ENCODE results near the gene FLNA. TPM values are rescaled to one million over a fixed set of nuclear protein-coding genes. Genes with fewer than 3 reads are reported as not detected.

FLNA gene
- total and polyA plus RNA-seq, 3 experiments from 2014 or later = 799 to 1,356 (median 1,299) TPM

- POLR2A ChIA-PET = interaction anchor here (0.7 to 1.6 kb wide), 4 partner anchors 8 to 16 kb away, joined by 3 to 5 read pairs (median 4); no protein-coding TSS in a partner anchor
Observed at GRCh38 chrX:154355094-154355775, 19.2 kb downstream of the FLNA start.

GRCh38 chrX:154354516-154354915 is 19.9 kb downstream of the FLNA start:
- CTCF ChIA-PET = no interaction called here
- Mint-ChIP-seq H3K27ac (peak overlapping the region in 5 of 8 donors; percentile 36 to 98 (median 51)), H3K4me3 (peak overlapping the region in 2 of 7 donors; percentile 27 to 34), H3K36me3 (peaks cover 0 to 83% (median 4%) of the 10 kb centered on the region in 3 donors), H3K4me1 (peaks cover 42 to 77% (median 60%) of the 10 kb centered on the region in 3 donors), H3K9me3 (no peaks in the 10 kb centered on the region), H3K27me3 (no peaks in the 10 kb centered on the region)
- Histone ChIP-seq H3K9me3 (ENCODE audit: low read length) (no peaks in the 10 kb centered on the region), H3K4me1 (ENCODE audit: insufficient read depth, low read length) (peaks cover 82% of the 10 kb centered on the region), H3K27me3 (ENCODE audit: insufficient read depth, low read length, poor library complexity, severe bottlenecking) (no peaks in the 10 kb centered on the region), H3K27ac (ENCODE audit: low read depth, low read length) (no peak overlapping the region), H3K4me3 (ENCODE audit: low read length) (no peak overlapping the region), H3K36me3 (ENCODE audit: insufficient read depth, low read length) (peaks cover 52% of the 10 kb centered on the region)
- POLR2A ChIA-PET = interaction anchor here (1.1 to 1.6 kb wide), 3 partner anchors 8 to 17 kb away, joined by 4 to 5 read pairs (median 4); no protein-coding TSS in a partner anchor
- peak in 1 of 5 donors; percentile 0 for DNase-seq

More at GRCh38 chrX:154355094-154355775, 19.2 kb downstream of the FLNA start:
- no peaks in the 10 kb centered on the region for H3K9me3 Mint-ChIP-seq
- H3K9me3 ChIP-seq (ENCODE audit: low read length) = no peaks in the 10 kb centered on the region
- peaks cover 52% of the 10 kb centered on the region for H3K36me3 ChIP-seq (ENCODE audit: insufficient read depth, low read length)
- H3K27me3 Mint-ChIP-seq = no peaks in the 10 kb centered on the region
- peak in 3 of 5 donors; percentile 7 to 46 (median 9) for DNase-seq
- CTCF ChIA-PET = no interaction called here
- peaks cover 34 to 69% (median 52%) of the 10 kb centered on the region in 3 donors for H3K4me1 Mint-ChIP-seq
- peaks cover 76% of the 10 kb centered on the region for H3K4me1 ChIP-seq (ENCODE audit: insufficient read depth, low read length)
- no peak overlapping the region for H3K4me3 ChIP-seq (ENCODE audit: low read length)
- no peak overlapping the region for H3K27ac ChIP-seq (ENCODE audit: low read depth, low read length)
- H3K27ac Mint-ChIP-seq = peak overlapping the region in 6 of 8 donors; percentile 19 to 98 (median 56)
- no peaks in the 10 kb centered on the region for H3K27me3 ChIP-seq (ENCODE audit: insufficient read depth, low read length, poor library complexity, severe bottlenecking)
- H3K36me3 Mint-ChIP-seq = peaks cover 0 to 81% (median 4%) of the 10 kb centered on the region in 3 donors
- H3K4me3 Mint-ChIP-seq = peak overlapping the region in 2 of 7 donors; percentile 20 to 34

GRCh38 chrX:154354013-154354412 is 20.4 kb downstream of the FLNA start:
- Histone ChIP-seq H3K36me3 (ENCODE audit: insufficient read depth, low read length) (peaks cover 54% of the 10 kb centered on the region), H3K4me1 (ENCODE audit: insufficient read depth, low read length) (peaks cover 82% of the 10 kb centered on the region), H3K4me3 (ENCODE audit: low read length) (no peak overlapping the region), H3K9me3 (ENCODE audit: low read length) (no peaks in the 10 kb centered on the region), H3K27ac (ENCODE audit: low read depth, low read length) (no peak overlapping the region), H3K27me3 (ENCODE audit: insufficient read depth, low read length, poor library complexity, severe bottlenecking) (no peaks in the 10 kb centered on the region)
- Mint-ChIP-seq H3K27ac (peak overlapping the region in 4 of 8 donors; percentile 15 to 98 (median 74)), H3K36me3 (peaks cover 0 to 87% (median 4%) of the 10 kb centered on the region in 3 donors), H3K4me1 (peaks cover 47 to 81% (median 65%) of the 10 kb centered on the region in 3 donors), H3K4me3 (peak overlapping the region in 2 of 7 donors; percentile 15 to 37), H3K27me3 (no peaks in the 10 kb centered on the region), H3K9me3 (peaks cover 0 to under 1% (median 0%) of the 10 kb centered on the region in 5 donors)
- POLR2A ChIA-PET = interaction anchor here (1.1 to 1.6 kb wide), 3 partner anchors 9 to 14 kb away, joined by 3 to 5 read pairs (median 4); no protein-coding TSS in a partner anchor
- CTCF ChIA-PET = interaction anchor here (1.0 kb wide), 1 partner anchor 8 kb away, joined by 3 read pairs; no protein-coding TSS in a partner anchor
- DNase-seq = peak in 1 of 5 donors; percentile 47

- H3K9me3 ChIP-seq (ENCODE audit: low read length) = no peaks in the 10 kb centered on the region
- Mint-ChIP-seq H3K9me3 (peaks cover 0 to 2% (median 0%) of the 10 kb centered on the region in 5 donors), H3K4me1 (peaks cover 52 to 80% (median 64%) of the 10 kb centered on the region in 3 donors), H3K27ac (peak overlapping the region in 4 of 8 donors; percentile 46 to 98 (median 74)), H3K36me3 (peaks cover 0 to 85% (median 0%) of the 10 kb centered on the region in 3 donors), H3K27me3 (no peaks in the 10 kb centered on the region), H3K4me3 (peak overlapping the region in 2 of 7 donors; percentile 15 to 16)
- H3K4me3 ChIP-seq (ENCODE audit: low read length) = no peak overlapping the region
- ChIA-PET POLR2A (interaction anchor here (1.1 to 1.5 kb wide), 2 partner anchors 10 to 15 kb away, joined by 3 to 5 read pairs; no protein-coding TSS in a partner anchor), CTCF (interaction anchor here (1.0 kb wide), 1 partner anchor 9 kb away, joined by 3 read pairs; no protein-coding TSS in a partner anchor)
- no peak overlapping the region for H3K27ac ChIP-seq (ENCODE audit: low read depth, low read length)
- no peaks in the 10 kb centered on the region for H3K27me3 ChIP-seq (ENCODE audit: insufficient read depth, low read length, poor library complexity, severe bottlenecking)
- peaks cover 49% of the 10 kb centered on the region for H3K36me3 ChIP-seq (ENCODE audit: insufficient read depth, low read length)
- peak in 1 of 5 donors; percentile 0 for DNase-seq
- H3K4me1 ChIP-seq (ENCODE audit: insufficient read depth, low read length) = peaks cover 79% of the 10 kb centered on the region
Observed at GRCh38 chrX:154353172-154353843, 21.1 kb downstream of the FLNA start.

GRCh38 chrX:154352466-154352865 is 22.0 kb downstream of the FLNA start:
- no peaks in the 10 kb centered on the region for H3K9me3 ChIP-seq (ENCODE audit: low read length)
- Mint-ChIP-seq H3K36me3 (peaks cover 0 to 82% (median 0%) of the 10 kb centered on the region in 3 donors), H3K4me1 (peaks cover 59 to 81% (median 66%) of the 10 kb centered on the region in 3 donors), H3K9me3 (peaks cover 0 to 2% (median 0%) of the 10 kb centered on the region in 5 donors), H3K4me3 (peak overlapping the region in 4 of 7 donors; percentile 16 to 75 (median 42)), H3K27me3 (peaks cover 0 to under 1% of the 10 kb centered on the region in 2 donors), H3K27ac (peak overlapping the region; percentile 29 to 100 (median 96))
- ChIA-PET POLR2A (interaction anchor here (1.3 kb wide), 2 partner anchors 15 to 17 kb away, joined by 3 to 5 read pairs; no protein-coding TSS in a partner anchor), CTCF (no interaction called here)
- H3K27me3 ChIP-seq (ENCODE audit: insufficient read depth, low read length, poor library complexity, severe bottlenecking) = no peaks in the 10 kb centered on the region
- peaks cover 41% of the 10 kb centered on the region for H3K36me3 ChIP-seq (ENCODE audit: insufficient read depth, low read length)
- DNase-seq = peak in 1 of 5 donors; percentile 46
- H3K4me1 ChIP-seq (ENCODE audit: insufficient read depth, low read length) = peaks cover 76% of the 10 kb centered on the region
- no peak overlapping the region for H3K27ac ChIP-seq (ENCODE audit: low read depth, low read length)
- no peak overlapping the region for H3K4me3 ChIP-seq (ENCODE audit: low read length)

GRCh38 chrX:154352012-154352401 is 22.4 kb downstream of the FLNA start:
- no peaks in the 10 kb centered on the region for H3K27me3 ChIP-seq (ENCODE audit: insufficient read depth, low read length, poor library complexity, severe bottlenecking)
- H3K4me3 ChIP-seq (ENCODE audit: low read length) = no peak overlapping the region
- peak overlapping the region; percentile 47 for H3K27ac ChIP-seq (ENCODE audit: low read depth, low read length)
- peaks cover 63 to 83% (median 68%) of the 10 kb centered on the region in 3 donors for H3K4me1 Mint-ChIP-seq
- peak overlapping the region in 6 of 7 donors; percentile 45 to 77 (median 66) for H3K4me3 Mint-ChIP-seq
- POLR2A ChIA-PET = interaction anchor here (1.3 kb wide), 2 partner anchors 16 to 17 kb away, joined by 3 to 5 read pairs; no protein-coding TSS in a partner anchor
- H3K4me1 ChIP-seq (ENCODE audit: insufficient read depth, low read length) = peaks cover 76% of the 10 kb centered on the region
- peaks cover 38% of the 10 kb centered on the region for H3K36me3 ChIP-seq (ENCODE audit: insufficient read depth, low read length)
- peaks cover 0 to 83% (median 0%) of the 10 kb centered on the region in 3 donors for H3K36me3 Mint-ChIP-seq
- DNase-seq = peak in 1 of 5 donors; percentile 8
- peaks cover 0 to 2% (median 0%) of the 10 kb centered on the region in 5 donors for H3K9me3 Mint-ChIP-seq
- CTCF ChIA-PET = no interaction called here
- H3K9me3 ChIP-seq (ENCODE audit: low read length) = no peaks in the 10 kb centered on the region
- peak overlapping the region; percentile 82 to 100 (median 96) for H3K27ac Mint-ChIP-seq
- peaks cover 0 to 2% of the 10 kb centered on the region in 2 donors for H3K27me3 Mint-ChIP-seq

- peak overlapping the region; percentile 45 to 87 (median 75) for H3K4me3 Mint-ChIP-seq
- peak in 4 of 5 donors; percentile 47 to 81 (median 72) for DNase-seq
Observed at GRCh38 chrX:154351183-154352011, 23.0 kb downstream of the FLNA start.

More at GRCh38 chrX:154351183-154352011, 23.0 kb downstream of the FLNA start:
- Mint-ChIP-seq H3K27ac (peak overlapping the region; percentile 82 to 100 (median 96)), H3K27me3 (peaks cover 0 to 2% of the 10 kb centered on the region in 2 donors), H3K4me1 (peaks cover 65 to 81% (median 67%) of the 10 kb centered on the region in 3 donors), H3K9me3 (peaks cover 0 to 2% (median 0%) of the 10 kb centered on the region in 5 donors), H3K36me3 (peaks cover 0 to 79% (median 0%) of the 10 kb centered on the region in 3 donors)
- POLR2A ChIA-PET = interaction anchor here (1.3 kb wide), 2 partner anchors 16 to 18 kb away, joined by 3 to 5 read pairs; no protein-coding TSS in a partner anchor
- Histone ChIP-seq H3K4me3 (ENCODE audit: low read length) (no peak overlapping the region), H3K36me3 (ENCODE audit: insufficient read depth, low read length) (peaks cover 38% of the 10 kb centered on the region), H3K27me3 (ENCODE audit: insufficient read depth, low read length, poor library complexity, severe bottlenecking) (no peaks in the 10 kb centered on the region), H3K9me3 (ENCODE audit: low read length) (no peaks in the 10 kb centered on the region), H3K27ac (ENCODE audit: low read depth, low read length) (peak overlapping the region; percentile 47), H3K4me1 (ENCODE audit: insufficient read depth, low read length) (peaks cover 75% of the 10 kb centered on the region)
- CTCF ChIA-PET = interaction anchor here (1.9 to 2.1 kb wide), 2 partner anchors 17 to 23 kb away, joined by 5 to 8 read pairs; partner anchors contain the start of gene FLNA
